DMS79 (cell line): ENCODE data around the gene HSPA5.

Experiments used
- DNase-seq: peaks from one replicate; lab custom pipeline; 2025; lab: John Stamatoyannopoulos, UW

The HSPA5 gene

DNA sequence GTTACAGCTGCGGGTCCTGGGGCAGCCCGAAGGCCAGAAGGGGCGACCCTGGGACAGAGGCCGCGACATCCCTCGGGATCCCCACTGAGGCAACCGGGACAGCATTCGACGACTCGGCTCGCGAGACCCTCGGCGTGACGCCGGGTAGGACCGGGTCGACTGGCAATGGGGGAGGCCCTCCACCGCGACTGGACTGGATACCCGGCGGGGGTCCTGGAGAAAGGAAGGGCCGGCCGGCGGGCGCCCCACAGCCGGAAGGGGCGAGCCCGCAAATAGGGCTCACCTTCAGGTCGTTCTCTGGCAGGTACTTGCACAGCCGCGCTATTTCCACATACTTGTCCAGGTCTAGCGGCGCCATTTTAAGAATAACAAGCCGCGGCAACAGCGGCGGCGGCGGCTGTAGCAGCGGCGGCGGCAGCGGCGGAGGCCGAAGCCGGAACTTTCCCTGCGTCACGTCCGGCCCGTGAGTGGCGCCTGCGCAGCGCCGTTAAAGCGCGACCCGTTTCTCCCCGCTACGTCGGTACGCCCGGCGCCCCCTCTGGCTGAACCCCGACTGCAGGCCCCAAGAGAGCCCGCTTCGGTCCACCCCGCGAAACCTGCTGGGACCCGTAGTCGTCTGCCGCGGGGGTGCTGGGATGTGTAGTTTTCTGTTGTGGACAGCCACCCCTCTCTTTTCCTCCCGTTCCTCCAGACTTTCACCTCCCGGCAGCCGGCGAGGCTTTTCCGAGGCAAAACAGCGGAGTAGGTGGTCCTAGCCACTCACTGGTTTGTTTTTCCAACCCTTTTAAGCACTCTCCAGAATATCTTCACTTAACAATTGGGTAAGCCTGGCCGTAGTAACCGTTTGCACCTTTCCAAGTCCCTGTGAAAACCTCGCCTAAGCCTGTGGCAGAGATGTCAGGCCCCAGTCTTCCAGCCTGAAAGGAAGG is 51.5 kb downstream of the HSPA5 start, which contains the start of gene PPP6C:
Gene PPP6C, minus strand, starts transcription at position 443 of the 929 bp plus-strand sequence. Its CDS starts 85 bp downstream, at position 358.
- peak; percentile 84 for DNase-seq

DNA sequence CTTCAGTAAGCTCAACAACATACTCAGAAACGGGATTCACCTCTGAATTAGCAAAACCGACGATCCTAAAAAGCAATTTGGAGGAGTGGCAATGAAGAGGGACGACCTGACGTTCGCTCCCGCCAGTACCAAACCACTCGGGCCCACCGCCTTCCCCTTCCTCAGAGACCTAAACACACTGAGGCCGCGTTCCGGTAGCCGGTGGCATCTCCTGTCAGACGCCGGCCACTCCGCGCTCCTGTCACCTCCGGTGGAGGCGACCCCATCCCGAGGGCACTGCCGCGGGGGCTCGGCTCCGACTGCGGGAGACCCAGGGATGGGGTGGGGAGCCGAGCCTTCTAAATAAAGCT is 52.2 kb downstream of the HSPA5 start:
- peak; percentile 5 for DNase-seq
